ENCODE measurements around the gene SERPINB7. TPM values are rescaled to one million over a fixed set of nuclear protein-coding genes. Genes with fewer than 3 reads are reported as not detected.

The SERPINB7 gene
- total RNA-seq, 1 experiment from 2014 or later, result not detected

DNA sequence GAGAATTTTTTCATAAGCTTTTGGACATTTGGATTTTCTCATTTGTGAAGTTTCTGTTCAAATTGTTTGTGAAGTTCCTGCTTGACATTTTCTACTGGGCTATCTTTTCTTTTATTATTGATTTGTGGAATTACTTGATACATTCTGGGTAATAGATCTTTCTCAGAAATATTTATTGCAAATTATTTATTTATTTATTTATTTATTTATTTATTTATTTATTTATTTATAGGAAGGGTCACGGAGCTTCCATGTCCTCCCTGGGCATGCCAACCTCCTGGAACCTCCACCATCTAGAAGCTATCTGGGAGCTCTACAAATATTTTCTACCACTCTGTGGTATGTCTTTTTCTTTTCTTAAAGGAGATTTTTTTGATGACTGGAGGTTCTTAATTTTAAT lies 25.7 kb upstream of the SERPINB7 start:
- Histone ChIP-seq H2AK5ac (ENCODE audit: insufficient read length, low read length) (no peak overlapping the region), H2BK15ac (ENCODE audit: low read depth, low read length) (no peak overlapping the region), H2BK20ac (ENCODE audit: low read depth, low read length, poor library complexity, severe bottlenecking) (no peak overlapping the region), H3K18ac (ENCODE audit: insufficient read length, low read depth, low read length) (no peak overlapping the region), H3K27ac (ENCODE audit: insufficient read length, low read depth, low read length) (no peak overlapping the region), H2BK5ac (ENCODE audit: insufficient read length, low read length) (no peak overlapping the region), H4K20me1 (ENCODE audit: control insufficient read depth, insufficient read depth, insufficient read length) (no peaks in the 10 kb centered on the region), H3K79me1 (ENCODE audit: insufficient read depth, low read depth, low read length, poor library complexity, severe bottlenecking) (no peaks in the 10 kb centered on the region), H3K14ac (ENCODE audit: insufficient read depth, low read length) (no peak overlapping the region), H3K4me2 (ENCODE audit: insufficient read depth, insufficient read length, low read length) (no peak overlapping the region), H3T11ph (ENCODE audit: low read length) (no peak overlapping the region), H3K79me2 (ENCODE audit: insufficient read depth, low read length) (no peaks in the 10 kb centered on the region), H3K56ac (ENCODE audit: insufficient read length, low read depth, low read length) (no peak overlapping the region), H4K91ac (ENCODE audit: insufficient read length, low read depth, low read length) (no peak overlapping the region), H2BK120ac (ENCODE audit: low read depth, low read length, poor library complexity, severe bottlenecking) (no peak overlapping the region), H2AFZ (ENCODE audit: low read length) (no peak overlapping the region), H4K5ac (ENCODE audit: insufficient read length, low read depth, low read length) (no peak overlapping the region), H3K27me3 (ENCODE audit: insufficient read depth, low read length) (no peaks in the 10 kb centered on the region), H2BK12ac (ENCODE audit: insufficient read length, low read depth, low read length) (no peak overlapping the region), H4K8ac (replicated peaks; ENCODE audit: insufficient read length, low read depth, low read length) (no peak overlapping the region), H3K9ac (ENCODE audit: extremely low read depth, insufficient read length, low read length) (no peak overlapping the region), H3K4ac (ENCODE audit: low read depth, low read length) (no peak overlapping the region), H3K23ac (ENCODE audit: insufficient read length, low read depth, low read length) (no peak overlapping the region), H3K9me3 (ENCODE audit: control insufficient read depth, low read depth, low read length) (no peaks in the 10 kb centered on the region), H3K4me1 (ENCODE audit: insufficient read depth, low read length) (no peaks in the 10 kb centered on the region), H3K23me2 (ENCODE audit: insufficient read length, low read depth, low read length, poor library complexity, severe bottlenecking) (no peaks in the 10 kb centered on the region)
- TF ChIP-seq, protein P1, sequence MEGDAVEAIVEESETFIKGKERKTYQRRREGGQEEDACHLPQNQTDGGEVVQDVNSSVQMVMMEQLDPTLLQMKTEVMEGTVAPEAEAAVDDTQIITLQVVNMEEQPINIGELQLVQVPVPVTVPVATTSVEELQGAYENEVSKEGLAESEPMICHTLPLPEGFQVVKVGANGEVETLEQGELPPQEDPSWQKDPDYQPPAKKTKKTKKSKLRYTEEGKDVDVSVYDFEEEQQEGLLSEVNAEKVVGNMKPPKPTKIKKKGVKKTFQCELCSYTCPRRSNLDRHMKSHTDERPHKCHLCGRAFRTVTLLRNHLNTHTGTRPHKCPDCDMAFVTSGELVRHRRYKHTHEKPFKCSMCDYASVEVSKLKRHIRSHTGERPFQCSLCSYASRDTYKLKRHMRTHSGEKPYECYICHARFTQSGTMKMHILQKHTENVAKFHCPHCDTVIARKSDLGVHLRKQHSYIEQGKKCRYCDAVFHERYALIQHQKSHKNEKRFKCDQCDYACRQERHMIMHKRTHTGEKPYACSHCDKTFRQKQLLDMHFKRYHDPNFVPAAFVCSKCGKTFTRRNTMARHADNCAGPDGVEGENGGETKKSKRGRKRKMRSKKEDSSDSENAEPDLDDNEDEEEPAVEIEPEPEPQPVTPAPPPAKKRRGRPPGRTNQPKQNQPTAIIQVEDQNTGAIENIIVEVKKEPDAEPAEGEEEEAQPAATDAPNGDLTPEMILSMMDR (conservative IDR thresholded peaks at IDR 0.05), result no peak
- H3K27ac Mint-ChIP-seq, result no peak overlapping the region
- H3K9me3 Mint-ChIP-seq, result peaks cover 0 to 2% of the 10 kb centered on the region in 2 experiments; a peak in 1 of 5 replicates
- H3K4me1 Mint-ChIP-seq, result peaks cover 0 to 4% of the 10 kb centered on the region in 2 experiments; a peak in 1 of 4 replicates
- no CpG with 5 or more reads among the region's 1 CpG for WGBS (ENCODE audit: extremely low coverage, insufficient read length, low lambda C conversion rate)
- no peak overlapping the region for H3K4me3 Mint-ChIP-seq
- no peaks in the 10 kb centered on the region for H3K36me3 Mint-ChIP-seq (ENCODE audit: insufficient read depth in 1 of 3, low read depth in 3 of 3)
- peaks cover 1% of the 10 kb centered on the region for H3K27me3 Mint-ChIP-seq (ENCODE audit: low read depth)
- no peak for DNase-seq

Measured in H9 (cell line).